ENCODE results near the gene ANKRD9.
A peak's percentile ranks its signal among the peaks of the same experiment; 100 is the strongest.
"Not testable (repeated sequence)": the region's sequence is repeated elsewhere in the genome, so short reads cannot be mapped to it uniquely, and the experiment has no call there.

Gene ANKRD9

DNA sequence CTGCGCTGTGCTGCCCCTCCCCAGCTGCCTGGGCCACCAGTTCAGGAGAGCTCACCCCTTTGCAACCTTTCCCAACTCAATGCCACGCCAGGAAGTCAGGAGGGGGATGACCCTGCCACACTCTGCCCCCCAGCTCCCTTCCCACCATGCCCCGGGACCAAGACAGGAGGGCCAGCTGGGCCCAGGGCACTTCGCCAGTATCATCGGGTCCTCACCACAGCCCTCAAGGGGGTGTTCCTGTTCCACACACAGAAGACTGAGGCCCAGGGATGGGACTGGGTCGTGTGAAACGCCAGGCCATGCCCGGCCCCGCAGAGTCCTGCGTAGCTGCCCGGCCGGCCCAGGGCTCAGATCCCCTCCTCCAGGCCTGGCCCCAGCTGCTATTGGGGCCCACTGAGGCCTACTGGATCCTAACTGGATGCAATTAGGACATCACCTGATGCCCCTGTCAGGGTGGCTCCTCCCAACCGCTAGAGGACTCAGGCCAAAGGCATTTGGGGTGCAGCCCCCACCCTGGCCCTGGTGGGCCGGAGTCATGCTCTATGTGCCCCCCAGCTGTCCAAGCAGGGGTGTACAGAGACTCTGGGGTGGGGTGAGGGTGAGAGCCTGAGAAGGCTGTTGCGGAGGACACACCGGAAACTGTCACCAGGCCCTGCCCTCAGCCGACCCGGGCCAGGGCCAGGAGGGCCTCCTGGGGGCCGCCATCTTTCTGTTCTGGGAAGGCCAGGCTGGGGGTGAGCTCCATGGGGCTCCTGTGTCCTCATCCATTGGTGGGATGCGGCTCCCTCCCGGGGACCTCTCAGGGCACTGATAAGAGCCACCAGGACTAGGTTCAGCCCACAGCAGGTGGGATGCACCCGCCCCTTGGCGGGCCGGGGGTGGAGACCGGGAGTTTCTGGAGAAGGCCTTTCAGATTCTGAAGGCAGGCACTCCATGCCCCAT lies 29.3 kb upstream of the ANKRD9 start:
- no peak for DNase-seq

DNA sequence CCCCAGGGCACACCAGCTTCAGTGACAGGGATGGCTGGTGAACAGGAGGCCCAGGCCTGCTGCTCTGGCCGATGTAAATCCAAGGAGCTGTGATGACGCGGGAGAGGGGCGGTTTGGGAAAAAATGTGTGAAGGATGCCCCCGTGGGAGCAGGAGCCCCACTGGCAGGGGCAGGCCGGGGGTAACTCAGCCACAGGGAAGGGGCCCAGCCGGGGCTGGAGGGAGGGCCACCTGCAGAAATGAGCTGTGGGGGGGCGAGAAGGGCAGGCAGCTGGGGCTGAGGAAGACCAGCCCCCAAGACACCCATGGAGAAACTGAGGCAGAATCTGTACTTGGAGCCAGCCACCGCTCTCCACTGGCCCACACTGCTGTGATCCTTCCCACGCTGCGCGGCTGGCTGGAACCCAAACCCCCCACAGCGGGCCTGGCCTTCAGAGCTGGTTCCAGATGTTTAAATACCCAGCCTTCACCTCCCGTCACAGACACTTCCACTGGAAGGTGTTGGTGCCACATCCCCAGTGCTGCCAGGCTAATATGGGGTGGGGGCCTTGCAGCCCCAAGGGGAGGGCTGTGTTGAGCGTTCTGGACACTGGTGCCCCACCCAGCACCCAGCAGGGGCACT lies 28.5 kb upstream of the ANKRD9 start:
- DNase-seq: no peak

GRCh38 chr14:102532204-102532658 lies 22.7 kb upstream of the ANKRD9 start:
- DNase-seq: no peak

GRCh38 chr14:102530828-102531478 lies 21.4 kb upstream of the ANKRD9 start:
- DNase-seq: no peak

- no peak for DNase-seq
These were observed 19.0 kb upstream of the ANKRD9 start for GRCh38 chr14:102528431-102529170.

- no peak for DNase-seq
These were observed 16.4 kb upstream of the ANKRD9 start for GRCh38 chr14:102525929-102526497.

DNA sequence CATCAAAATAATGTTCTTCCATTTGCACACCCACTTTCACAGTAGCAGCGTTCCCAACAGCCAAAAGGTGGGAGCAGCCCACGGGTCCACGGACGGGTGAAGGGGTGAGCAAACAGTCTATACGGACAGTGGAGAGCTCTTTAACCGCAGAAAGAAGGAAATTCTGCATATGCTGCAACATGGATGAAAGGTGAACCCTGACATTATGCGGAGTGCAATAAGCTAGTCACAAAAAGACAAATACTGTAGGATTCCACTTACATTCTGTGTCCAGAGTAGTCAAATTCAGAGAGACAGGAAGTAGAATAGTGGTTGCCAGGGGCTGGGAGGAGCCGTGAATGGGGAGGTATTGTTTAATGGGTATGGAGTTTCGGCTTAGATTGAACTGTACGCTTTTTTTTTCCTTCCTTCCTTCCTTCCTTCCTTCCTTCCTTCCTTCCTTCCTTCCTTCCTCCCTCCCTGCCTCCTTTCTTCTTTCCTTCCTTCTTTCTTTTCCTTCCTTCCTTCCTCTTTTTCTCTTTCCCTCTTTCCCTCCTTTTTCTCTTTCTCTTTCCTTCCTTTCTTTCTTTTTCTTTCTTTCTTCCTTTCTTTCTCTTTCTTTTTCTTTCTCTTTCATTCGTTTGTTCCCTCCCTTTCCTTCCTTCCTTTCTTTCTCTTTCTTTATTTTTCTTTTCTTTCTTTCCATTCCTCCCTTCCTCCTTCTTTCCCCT lies 15.8 kb upstream of the ANKRD9 start:
- no peak for DNase-seq

DNA sequence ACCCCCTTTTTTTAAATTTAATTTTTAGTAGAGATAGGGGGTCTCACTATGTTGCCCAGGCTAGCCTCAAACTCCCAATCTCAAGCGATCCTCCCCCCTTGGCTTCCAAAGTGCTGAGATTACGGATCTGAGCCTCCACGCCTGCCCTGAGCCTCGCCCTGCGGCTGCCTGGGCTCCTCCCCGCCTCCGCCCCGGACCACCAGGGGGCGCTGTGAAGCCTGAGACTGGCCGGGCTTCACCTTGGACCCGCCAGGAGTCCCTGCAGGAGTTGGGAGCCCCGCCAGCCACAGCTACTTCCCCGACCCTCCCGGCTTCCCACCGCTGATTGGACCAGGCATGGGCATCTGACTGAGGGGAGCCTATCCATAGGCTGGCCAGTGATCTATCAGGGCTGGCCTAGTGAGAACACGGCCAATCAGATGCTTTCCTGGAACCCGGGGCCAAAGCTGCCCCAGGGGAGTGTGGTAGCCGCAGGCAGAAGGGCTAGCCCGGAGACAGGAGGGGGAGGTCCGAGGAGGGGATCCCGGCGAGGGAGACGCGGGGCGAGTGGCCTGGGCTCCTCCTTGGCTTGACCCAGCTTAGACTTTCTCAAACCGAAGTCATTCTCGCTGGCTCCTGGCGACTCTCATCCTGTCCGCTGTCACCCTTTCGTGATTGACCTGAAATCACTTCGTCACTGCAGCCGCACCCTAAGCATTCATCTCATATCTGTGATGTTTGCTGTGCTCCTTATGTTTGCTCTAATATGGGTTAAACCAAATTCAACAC lies 15.1 kb upstream of the ANKRD9 start:
- peak; percentile 94 for DNase-seq

- no peak for DNase-seq
These were observed 14.2 kb upstream of the ANKRD9 start for GRCh38 chr14:102523569-102524450.

- no peak for DNase-seq
These were observed 13.6 kb upstream of the ANKRD9 start for GRCh38 chr14:102523200-102523568.

- not testable (repeated sequence) for DNase-seq
These were observed 10.1 kb upstream of the ANKRD9 start for GRCh38 chr14:102519709-102520108.

DNA sequence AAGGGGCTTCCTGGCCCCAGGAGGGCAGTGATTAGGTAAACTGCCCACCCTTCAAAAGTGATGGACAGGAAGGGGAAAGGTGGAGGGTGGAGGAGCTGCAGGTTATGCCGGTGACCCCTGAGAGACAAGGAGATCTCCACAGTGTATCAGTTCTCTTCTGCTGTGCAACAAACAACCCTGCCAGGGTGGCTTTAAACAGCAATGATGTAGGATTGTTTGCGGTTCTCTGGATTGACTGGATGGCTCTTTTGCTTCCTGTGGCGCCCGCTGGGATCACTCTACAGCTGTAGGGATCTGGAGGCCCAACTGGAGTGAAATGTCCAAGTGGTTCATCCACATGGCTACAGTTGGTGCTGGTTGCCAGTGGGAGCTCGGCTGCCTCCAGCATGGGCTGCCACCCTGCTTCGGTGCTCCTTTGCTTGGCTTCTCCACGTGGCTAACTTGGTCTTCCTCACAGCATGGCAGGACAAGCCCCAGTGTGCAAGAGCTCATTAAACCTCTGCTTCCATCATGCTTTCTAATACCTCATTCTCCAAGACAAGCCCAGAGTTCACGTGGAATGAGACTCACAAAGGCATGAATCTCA lies 8.6 kb upstream of the ANKRD9 start:
- no peak for DNase-seq

DNA sequence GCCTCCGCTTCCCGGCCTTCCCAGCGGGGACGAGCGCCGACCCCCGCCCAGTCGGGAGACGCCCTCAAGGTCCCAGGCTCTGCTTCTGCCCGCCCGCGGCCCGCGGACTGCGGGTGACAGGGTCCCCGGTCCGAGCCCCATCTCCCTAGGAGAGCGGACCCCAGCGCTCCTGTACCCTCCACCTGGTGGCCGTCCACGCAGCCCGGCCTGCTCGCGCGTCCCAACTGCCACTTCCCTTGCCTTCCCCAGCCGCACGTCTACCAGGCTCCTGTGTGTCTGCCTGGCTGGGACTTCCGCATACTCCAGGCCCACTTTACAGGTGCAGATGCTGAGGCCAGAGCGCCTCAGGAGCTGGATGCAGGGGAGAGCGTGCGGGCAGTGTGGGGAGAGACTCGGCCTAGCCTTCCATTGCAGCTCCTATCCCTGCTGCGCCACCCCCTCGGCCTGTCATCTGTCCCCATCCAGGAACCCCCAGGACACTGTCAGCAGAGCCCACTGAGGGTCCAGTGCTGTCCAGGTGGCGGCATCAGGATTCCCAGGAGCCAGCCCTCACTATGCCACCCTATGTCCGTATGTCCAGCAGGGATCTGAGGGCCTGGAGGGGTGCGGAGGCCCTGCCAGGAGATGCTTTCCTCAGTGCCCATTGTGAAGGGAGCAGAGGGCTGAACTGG lies 8.0 kb upstream of the ANKRD9 start:
- DNase-seq: no peak

- peak; percentile 69 for DNase-seq
These were observed 7.2 kb upstream of the ANKRD9 start for GRCh38 chr14:102516531-102517391.

- DNase-seq: no peak
These were observed 5.6 kb upstream of the ANKRD9 start for GRCh38 chr14:102514987-102515733.

DNA sequence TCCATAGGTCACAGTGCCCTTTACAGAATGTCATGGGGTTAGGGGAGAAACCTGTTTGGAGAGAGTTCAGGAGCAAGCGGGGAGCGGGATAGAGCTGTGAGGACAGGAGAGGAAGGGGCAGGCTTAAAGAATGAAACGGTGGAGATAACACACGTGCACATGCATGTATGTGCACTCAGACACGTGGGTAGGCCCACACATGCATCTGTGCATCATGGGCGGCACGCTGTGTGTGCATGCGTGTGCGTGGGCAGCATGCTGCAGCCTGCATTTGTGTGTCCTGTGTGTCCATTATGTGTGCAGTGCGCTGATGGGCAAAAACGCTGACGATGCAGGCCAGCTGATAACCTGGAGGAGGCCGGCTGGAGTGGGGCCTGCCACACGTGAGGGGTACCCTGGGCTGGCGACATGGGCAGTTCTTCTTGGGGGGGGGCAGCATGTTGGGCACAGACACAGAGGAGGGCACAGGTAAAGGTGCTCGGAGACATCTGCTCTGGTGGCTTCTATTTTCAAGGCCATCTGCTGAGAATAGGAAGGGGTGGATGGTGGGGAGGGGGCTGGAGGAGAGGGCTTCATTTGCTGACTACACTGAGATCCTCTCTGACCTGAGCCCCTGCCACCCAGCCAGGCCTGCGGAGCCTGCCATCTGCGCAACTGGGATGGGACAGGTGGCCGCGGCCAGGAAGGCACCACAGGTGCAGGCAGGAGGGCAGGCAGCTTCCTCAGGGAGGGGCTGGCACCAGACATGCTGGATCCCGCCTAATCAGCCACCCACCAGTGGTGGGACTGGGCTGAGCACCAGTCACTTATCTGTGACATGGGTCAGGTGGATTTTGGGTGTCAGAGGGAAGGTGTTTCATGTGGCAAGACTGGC lies 4.6 kb upstream of the ANKRD9 start:
- no peak for DNase-seq

Data from stimulated activated CD4-positive, alpha-beta T cell treated with anti-CD3 and anti-CD28 coated beads, Interleukin-4, amount 100 ng/mL, for 1 hour (primary cell).